Right kidney (tissue), 1 donor: Measurements from ENCODE around the gene ONECUT3.
A peak's percentile ranks its signal among the peaks of the same experiment; 100 is the strongest.
"Not testable (repeated sequence)": the region's sequence is repeated elsewhere in the genome, so short reads cannot be mapped to it uniquely, and the experiment has no call there.

Experiments used
- DNase-seq: peaks from one replicate; pipeline ENCODE4 v3.0.0-alpha.2; 2016

The ONECUT3 gene

DNA sequence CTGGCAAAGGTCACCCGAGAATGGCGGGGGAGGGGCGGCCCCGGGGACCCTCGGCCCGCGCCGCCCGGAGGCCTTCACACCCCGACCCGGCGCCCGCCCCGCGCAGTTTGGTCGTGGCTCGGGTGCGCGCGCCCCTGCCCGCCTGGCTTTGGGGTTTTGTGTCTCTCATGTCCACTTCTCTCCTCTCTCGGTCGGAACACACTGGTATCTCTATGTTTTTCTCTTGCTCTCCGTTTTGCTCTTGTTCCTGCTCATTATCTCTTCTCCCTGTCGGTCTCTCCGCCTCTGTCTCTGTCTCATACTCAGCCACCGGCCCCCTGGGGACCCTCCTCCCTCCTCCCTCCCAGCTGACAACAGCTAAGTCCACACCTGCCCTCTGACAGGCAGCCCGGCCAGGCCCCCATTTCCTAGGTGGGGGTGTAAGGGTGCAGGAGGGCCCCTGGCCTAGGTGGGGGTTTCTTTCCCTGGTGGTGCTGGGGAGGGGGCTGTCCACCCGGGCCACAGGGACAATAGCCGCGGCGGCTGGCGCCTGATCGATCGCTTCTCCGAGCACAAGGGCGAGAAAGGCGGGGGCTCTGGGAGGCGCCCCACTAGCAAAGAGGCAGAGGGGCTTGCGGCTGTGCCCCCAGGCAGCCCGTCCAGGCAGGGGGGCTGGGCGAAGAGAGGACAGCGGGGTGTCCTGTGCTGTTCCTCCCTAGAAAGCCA lies 2.3 kb downstream of the ONECUT3 start:
- no peak for DNase-seq

DNA sequence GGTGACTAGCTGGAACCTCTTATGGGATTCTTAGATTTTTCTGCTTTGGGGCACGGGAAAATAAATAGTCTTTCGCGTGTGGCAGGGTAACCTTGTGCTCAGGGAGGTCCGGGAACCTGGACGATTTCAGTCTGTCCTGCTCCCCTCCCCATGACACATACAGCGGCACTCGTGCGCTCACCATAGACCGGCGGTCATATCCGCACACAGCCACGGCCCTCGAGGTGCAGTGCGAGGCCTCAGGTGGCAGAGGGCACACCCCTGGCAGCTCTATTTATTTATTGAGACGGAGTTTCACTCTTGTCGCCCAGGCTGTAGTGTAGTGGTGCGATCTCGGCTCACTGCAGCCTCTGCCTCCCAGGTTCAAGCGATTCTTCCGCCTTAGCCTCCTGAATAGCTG lies 3.0 kb downstream of the ONECUT3 start:
- DNase-seq, result no peak

DNA sequence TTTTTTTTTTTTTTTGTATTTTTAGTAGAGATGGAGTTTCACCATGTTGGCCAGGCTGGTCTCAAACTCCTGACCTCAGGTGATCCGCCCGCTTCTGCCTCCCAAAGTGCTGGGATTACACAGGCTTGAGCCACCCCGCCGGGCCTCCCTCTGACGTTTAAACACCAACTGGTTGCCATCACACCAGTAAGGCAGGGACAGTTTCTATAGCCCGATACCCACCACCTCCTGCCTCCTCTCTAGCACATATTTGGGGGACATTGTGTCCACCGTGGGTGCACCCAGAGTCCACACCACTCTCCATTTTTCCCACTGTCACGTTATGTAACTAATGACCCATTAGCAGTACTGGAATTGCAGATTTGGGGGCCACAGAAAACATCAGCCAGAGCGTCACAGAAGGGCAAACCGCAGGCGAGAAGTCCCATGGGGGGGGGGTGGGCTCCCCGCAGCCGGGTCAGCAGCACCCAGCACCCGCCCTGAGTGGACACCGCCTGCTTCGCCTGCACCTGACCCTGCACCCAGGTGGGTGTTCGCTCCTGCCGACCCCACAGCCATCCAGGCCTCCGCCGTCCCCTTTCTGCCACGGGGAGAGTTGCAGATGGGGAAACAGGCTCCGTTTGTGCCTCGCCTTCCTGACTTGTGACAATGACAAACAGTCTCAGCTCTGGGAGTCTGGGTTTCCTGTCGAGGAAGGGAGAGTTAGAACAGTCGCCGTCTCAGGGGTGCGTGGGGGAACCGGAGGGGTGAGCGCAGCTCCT lies 3.6 kb downstream of the ONECUT3 start:
- no peak for DNase-seq

DNA sequence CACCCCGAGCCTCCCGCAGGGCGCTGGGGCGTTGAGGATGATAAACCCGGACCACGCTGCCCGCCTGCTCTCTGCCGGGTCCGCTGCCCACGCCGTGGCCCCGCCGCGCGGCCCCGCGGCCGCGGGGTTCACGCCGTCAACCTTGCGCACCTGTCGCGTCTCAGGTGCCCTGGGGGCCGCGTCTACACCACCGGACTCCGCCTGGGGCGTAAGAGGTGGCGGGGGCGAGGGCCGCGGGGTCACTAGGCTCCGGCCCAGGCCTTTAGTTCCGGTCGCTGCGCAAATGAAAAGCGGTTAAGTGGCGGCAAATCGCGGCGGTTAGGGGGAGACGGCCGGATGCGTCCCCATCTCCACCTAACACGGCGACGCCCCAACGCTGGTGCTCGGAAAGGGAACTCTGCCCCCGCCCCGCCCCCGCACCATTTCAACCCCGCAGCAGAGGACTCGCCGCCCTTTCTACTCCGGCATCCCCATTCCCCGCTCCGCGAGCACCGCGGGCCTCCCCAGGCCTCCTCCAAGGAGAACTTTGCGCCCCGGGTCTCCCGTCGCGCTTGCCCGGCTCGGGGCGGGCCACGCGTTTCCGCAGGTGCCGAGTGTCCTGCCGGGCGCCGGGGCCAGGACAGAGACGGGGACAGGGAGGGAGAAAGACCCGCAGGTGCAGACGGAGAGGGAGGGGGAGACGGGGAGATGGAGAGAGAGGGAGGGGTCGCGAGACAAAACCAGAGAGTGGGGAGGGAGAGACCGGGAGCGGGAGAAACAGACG lies 4.3 kb downstream of the ONECUT3 start:
- no peak for DNase-seq

DNA sequence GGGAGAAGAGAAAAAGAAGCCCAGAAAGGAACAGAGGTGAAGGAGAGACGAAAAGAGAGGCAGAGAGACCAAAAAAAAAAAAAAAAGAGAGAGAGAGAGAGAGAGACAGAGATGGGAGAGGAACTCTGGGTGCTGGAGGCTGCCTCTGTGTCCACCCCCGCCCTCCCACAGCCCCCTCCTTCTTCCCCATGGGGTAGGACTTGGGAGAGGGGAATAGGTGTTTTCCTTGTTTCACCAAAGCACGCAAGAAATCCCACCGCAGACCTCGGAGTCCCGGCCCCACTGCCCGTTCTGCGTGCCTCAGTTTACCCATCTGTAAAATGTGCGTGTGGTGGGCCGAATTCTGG lies 4.9 kb downstream of the ONECUT3 start:
- no peak for DNase-seq

DNA sequence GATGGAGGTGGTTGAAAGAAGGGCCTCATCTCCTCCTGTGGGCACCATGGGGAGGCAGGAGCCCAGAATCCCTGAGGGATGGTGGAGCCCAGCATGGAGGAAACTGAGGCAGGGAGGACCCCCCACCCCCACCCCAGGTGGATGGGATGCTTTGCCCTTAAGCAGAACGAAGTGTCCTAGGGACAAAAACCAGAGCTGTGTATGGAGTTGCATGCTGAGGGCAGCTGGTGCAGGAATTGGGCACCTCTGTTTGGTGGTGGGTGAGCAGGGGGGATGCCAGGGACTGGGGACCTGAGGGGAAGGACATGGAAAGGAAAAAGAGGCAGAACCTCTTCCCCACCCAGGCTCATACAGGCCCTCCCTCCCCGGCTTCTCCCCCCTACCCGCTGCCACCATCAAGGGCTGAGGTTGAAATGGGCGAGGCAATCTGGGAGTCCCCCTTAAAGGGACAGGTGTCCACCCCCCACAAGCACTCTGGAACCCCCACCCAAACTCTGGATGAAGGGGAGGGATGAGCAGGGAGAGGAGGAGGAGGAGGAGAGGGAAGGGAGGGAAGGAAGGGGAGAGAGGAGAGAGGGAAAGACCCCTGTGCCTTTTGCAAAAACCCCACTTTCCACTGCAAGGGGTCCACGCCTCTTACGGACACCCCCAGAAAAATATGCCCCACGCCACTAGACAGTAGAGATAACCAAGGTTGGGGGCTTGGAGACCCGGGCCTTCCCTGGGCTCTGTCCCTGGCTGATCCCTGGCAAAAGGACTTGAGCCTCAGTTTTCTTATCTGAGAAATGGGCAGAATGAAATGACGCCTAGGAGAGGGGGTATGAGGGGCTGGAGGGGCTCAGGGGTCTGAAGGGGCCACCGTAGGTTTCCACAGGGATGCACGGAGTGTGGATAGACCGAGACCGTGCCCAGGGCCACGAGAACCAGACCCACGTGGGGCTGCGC lies 5.9 kb downstream of the ONECUT3 start:
- no peak for DNase-seq

DNA sequence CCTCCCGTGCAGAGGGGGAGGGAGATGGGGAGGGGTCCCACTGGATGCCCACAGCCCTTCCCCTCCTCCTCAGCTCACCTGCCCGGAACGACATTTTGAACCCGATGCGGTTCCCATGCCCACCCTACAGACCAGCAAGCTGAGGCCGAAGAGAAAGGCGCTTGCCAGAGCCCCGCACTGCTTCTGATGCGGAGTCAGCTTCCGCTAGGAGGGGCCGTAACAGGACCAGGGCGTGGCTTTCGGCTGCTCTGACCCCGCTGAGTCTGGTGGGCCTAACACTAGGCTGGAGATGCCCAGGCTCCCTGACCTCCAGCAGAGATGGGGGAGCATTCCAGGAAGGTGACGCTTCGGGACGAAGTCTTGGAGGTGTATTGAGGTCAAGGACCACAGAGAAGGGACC lies 6.7 kb downstream of the ONECUT3 start:
- DNase-seq, result no peak

DNA sequence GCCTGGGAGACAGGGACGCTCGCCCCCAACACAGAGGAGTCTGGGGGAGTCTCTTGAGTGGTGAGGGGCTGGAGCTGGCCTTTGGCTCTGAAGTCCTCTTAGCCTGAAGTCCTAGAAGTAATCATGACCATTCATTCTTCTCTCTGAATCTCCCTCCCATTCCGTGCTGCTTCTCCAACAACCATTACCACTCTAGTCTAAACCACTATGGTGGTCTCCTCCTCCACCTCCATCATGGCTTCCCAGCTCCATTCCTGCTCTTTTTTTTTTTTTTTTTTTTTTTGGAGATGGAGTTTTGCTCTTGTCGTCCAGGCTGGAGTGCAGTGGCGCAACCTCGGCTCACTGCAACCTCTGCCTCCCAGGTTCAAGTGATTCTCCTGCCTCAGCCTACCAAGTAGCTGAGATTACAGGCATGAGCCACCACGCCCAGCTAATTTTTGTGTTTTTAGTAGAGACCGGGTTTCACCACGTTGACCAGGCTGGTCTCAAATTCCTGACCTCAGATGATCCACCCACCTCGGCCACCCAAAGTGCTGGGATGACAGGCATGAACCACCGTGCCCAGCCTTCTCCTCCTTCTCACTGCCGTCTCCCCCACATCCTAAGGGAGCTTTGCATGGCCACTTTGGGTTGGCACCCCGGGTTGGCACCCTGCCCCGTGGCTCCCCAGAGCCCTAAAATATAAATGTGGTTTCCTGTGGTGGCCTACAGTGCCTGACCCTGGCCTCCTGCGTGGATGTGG lies 7.7 kb downstream of the ONECUT3 start:
- not testable (repeated sequence) for DNase-seq

DNA sequence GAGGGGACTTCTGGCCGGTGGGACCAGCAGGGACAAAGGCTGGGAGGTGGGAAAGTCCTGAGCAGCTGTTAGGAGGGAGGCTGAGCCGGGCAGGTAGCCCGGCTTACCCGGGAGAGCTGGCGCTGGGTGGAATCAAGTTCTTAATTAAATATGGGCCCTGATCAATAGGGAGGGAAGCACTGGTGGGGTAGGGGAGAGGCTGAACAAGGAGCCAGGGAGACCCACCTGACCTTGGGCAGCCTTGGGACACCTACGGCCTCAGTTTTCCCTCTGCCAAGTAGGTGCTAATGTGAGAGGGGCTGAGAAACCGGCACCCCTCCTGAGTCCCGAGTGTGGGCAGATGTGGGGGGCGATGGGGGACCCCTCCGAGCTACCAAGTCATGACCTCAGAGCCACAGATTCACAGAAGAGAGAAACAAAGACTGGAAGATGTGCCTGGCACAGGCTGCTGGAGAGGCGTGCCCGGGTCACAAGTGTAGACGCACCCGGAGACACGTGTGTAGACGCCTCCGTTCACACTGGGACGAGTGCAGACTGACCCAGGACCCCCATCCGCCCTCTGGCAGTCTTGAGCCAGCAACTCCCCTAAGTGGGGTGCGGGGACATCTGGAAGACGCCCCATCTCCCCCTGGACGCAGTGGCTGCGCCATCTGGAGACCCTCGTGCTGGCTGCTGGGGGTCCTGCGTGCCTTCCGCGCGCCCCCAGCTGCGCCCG lies 8.4 kb downstream of the ONECUT3 start:
- no peak for DNase-seq

DNA sequence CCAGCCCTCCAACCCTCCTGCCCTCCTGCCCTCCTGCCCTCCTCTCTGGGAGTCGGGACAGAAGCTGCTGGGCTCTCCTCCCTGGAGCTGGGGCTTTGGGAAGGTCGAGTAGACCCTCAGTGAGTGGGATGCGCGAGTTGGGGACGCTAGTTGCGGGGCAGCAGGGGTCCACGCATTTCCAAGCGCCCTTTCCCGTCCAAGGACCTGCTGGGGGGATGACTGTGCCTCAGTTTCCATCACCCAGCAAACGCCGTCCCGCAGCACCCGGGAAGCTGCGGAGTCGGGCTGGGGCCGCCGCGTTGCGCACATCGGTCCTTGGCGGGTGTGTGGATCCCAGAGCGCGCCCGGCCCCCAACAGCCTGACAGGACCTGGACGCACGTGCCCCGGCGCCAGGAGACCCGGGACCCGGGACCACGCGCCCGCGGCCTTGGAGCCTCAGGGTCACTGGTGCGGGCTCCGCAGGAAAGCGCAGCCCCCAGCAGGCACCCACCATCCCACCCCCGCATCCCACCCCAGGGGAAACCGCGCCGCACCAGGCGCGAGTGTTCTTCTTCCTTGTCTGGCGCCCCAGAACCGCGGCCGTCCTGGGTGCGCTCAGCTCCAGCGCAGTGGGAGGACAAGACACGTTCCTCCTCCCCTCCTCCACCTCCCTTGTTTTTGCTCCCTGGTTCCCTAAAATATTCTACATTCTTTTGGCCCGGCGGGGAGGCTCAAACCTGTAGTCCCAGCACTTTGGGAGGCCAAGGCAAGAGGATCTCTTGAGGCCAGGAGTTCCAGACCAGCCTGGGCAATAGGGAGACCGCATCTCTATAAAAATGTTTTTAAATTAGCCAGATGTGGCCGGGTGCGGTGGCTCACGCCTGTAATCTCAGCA lies 9.2 kb downstream of the ONECUT3 start:
- DNase-seq, result no peak

DNA sequence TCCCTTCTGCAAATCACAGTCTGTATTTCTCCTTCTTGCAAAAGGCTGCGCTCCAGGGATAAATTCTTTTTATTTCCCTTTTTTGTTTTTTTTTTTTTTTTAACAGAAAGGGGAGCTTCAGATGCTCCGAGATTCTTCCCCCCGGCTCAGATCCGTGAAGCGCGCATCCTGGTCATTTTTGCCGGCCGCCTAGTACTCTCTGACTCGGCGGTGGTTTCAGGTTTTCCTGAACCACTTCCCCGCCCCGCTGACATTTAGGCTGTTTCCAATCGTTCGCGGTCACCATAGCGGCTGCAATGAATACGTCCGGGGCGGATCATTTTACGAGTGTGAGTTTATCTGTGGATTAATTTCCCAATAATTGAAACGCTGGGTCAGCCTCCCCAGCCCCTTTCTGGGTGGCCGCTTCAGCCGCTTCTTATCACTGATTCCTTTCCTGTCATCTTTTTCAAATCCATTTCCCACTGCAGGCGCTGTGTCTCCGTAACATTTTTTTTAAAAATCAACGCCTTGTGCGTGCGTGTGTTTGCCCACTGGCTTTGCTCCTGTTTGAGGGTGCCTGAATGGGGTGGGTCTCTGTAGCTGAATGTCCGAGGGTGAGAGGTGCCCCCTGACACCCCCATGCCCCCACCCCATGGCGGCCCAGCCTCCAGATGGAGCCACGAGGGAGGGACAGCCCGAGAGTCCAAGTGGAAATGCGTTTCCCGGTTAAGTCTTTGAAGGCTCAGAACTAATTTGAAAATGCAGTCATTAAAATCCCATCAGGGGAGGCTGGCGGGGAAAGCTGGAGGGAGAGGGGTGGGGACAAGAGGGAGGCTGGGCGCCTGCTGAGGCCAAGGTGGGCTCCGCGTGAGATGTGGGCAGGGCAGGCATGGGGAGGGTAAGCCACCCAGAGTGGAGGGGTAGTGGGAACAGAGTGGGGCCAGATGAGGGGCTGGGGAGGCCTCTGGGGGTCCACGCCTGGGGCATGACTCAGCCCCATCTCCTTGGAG lies 10.6 kb downstream of the ONECUT3 start:
- no peak for DNase-seq

DNA sequence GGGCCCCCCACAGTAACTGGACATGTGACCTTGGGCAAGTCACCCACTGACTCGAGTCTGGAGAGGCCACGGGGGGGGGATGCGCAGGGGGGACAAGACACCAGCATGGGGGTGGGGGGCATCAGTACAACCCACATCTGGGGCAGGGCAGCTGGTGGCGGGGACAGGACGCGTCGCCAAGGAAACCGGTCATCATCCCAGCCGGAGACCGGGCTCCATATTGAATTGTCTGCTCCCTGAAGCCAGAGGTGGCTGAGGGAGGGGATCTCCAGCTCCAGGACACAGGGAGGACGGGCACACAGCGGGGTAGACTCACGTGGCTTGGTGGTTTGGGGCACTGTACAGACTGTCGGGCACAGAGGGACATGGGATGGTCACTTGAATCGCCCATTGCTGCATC lies 11.4 kb downstream of the ONECUT3 start:
- no peak for DNase-seq

DNA sequence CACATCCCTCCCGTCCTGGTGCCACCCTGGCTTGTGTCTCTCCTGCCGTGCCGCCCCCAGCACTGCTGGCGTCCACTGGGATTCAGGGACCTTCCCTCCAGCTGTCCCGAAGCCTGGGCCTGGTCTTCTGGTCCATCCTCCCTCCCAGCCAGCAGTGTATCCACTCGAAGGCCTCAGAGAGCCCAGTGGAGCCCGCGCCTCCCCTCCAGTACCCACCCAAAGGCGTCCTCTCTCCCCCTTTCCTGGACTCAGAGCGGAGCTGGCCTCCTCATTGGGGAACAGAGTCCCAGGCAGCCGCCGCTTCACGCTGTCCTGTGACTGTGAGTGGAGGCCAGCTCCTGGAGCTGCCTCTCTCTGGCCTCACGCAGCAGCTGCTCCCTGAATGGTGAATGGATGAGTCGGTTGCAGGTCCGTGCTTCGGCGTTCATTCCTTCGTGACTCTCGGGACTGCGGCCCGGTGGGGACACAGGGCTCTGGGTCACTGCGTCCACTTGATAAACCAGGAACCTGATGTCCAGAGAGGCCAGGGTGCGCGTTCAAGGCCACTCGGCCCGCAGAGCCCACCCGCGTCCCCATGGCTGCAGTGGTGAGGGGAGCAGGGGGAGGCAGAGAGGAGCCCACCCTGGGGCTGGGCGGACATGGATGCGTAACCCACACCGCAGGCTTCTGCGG lies 12.1 kb downstream of the ONECUT3 start:
- DNase-seq, result no peak

DNA sequence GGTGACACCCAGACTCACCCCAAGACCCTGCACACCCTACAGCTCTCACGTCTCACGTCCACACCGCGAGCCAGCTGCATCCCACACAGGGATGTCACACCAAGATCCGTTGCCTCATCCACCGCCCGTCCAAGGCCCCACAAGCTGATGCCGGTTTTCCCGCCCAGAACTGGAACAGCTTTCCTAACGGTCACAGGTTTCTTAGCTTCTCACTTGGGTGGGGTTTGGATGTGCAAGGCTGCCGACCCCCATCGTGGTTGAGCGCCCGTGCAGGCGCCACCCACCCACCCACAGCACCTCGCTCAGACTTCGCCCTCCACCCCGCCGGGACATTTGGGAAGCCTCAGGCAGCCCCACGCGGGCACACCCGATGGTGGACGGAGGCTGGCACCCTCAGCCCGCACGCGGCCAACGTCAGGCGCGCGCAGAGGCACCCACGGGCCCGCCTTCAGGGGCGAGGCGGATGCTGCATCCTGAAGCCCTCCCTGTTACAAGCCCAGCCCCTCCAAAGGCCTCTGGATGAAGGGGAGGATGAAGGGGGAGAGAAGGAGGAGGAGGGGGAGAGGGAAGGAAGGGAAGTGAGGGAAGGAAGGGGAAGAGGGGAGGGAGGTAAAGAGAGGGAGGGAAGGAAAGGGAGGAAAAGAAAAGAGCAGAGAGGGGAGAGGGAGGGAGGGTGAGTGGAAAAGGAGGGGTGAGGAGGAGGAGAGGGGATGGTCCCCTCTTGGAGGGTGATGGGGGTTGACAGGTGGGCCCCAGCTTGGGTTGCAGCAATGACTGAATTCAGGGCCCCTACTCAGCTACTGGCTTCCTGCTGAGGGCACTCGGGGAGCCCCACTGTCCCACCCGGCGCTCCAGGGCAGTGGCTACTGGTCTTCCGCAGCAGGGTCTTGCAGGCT lies 12.8 kb downstream of the ONECUT3 start:
- DNase-seq, result no peak

DNA sequence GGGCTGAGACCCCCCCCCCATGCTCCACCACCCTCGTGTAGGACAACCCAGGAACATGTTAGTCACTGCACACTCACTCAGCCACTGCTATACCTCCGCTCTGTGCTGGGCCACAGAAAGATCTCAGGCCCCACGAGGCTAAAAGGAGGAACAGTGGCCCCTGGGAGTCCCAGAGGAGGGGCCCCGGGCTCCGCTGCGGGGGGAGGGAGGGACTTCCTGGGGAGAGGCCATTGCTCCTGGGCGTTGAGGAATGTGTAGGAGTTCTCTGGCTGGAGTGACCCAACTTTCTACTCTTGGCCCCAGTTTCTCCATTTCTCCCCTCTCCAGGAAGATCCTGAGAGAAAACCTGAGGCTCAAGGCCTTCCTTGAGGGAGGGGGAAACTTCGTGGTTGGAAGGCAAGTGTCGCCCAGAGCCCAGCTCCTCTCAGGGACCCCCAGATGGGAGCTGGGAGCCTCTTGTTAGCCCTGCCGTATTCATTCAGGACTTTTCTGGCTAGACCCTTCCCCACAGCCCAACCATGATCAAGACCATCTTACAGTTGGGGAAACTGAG lies 13.6 kb downstream of the ONECUT3 start:
- DNase-seq, result no peak

DNA sequence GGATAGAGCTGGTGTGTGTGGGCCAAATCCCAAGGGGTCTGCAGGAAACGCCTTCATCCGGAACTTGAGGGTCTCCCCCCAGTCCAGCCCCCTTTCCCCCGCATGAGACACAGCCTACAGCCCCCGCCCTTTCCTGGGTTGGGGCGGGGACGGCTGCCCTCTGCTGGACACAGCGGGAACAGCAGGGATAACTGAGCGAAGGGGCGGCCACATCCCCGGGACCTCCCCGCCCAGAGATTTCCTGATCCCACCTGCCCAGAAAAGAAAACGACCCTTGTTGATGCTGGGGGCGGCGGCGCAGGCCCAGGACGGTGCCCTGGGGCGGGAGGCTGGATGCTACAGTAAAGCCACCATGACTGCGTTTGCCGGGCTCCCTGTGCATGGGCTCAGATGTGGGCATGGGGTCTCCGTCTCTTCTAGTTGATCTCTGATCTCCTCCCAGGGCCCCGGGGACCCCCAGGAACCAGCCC lies 14.2 kb downstream of the ONECUT3 start:
- DNase-seq, result peak; percentile 60
